ENCODE data around the gene TSPAN15. TPM values are rescaled to one million over a fixed set of nuclear protein-coding genes. Genes with fewer than 3 reads are reported as not detected.
"Not testable (repeated sequence)": the region's sequence is repeated elsewhere in the genome, so short reads cannot be mapped to it uniquely, and the experiment has no call there.

TSPAN15 gene
- total and polyA plus RNA-seq, 4 experiments from 2014 or later: 2.4 to 18.1 (median 9.4) TPM

- Histone ChIP-seq H3K4me3 (ENCODE audit: low read length in 2 of 2) (no peak overlapping the region), H3K27ac (ENCODE audit: low read depth, low read length) (no peak overlapping the region), H3K9me3 (ENCODE audit: control insufficient read depth in 1 of 2, low read length in 2 of 2) (no peaks in the 10 kb centered on the region), H3K4me1 (ENCODE audit: insufficient read depth, low read length) (no peaks in the 10 kb centered on the region), H3K36me3 (ENCODE audit: insufficient read depth, low read length) (no peaks in the 10 kb centered on the region), H3K27me3 (ENCODE audit: insufficient read depth, low read length) (no peaks in the 10 kb centered on the region)
- H3K27ac Mint-ChIP-seq: peak overlapping the region in 1 of 7 donors; percentile 48
- H3K4me1 Mint-ChIP-seq: peaks cover 0 to 4% (median 2%) of the 10 kb centered on the region in 4 donors
- no peak overlapping the region for H3K4me3 Mint-ChIP-seq
- intact Hi-C loops (cut with micrococcal nuclease): no loop called here
- no peak for DNase-seq
- ChIA-PET CTCF (ENCODE audit: partially characterized antibody) (interaction anchor here (1.5 kb wide), 1 partner anchor 13 kb away, joined by 3 read pairs; no protein-coding TSS in a partner anchor), POLR2A (ENCODE audit: partially characterized antibody) (no interaction called here)
- H3K27me3 Mint-ChIP-seq: no peaks in the 10 kb centered on the region
- no peaks in the 10 kb centered on the region for H3K9me3 Mint-ChIP-seq
- peaks cover 2 to 11% of the 10 kb centered on the region in 2 donors for H3K36me3 Mint-ChIP-seq
Measured at GRCh38 chr10:69481811-69482524, 30.7 kb downstream of the TSPAN15 start.

GRCh38 chr10:69483963-69484362, 32.7 kb downstream of the TSPAN15 start:
- intact Hi-C loops (cut with micrococcal nuclease): no loop called here
- POLR2A ChIA-PET (ENCODE audit: partially characterized antibody): interaction anchor here (1.3 kb wide), 1 partner anchor 58 kb away, joined by 3 read pairs; no protein-coding TSS in a partner anchor
- H3K4me3 Mint-ChIP-seq: no peak overlapping the region
- H3K9me3 Mint-ChIP-seq: peaks cover 0 to 14% (median 10%) of the 10 kb centered on the region in 8 donors
- H3K4me3 ChIP-seq (ENCODE audit: low read length in 2 of 2): no peak overlapping the region
- no peaks in the 10 kb centered on the region for H3K27me3 Mint-ChIP-seq
- peak overlapping the region in 2 of 7 donors; percentile 62 to 82 for H3K27ac Mint-ChIP-seq
- H3K36me3 Mint-ChIP-seq: peaks cover 11 to 28% of the 10 kb centered on the region in 2 donors
- H3K27ac ChIP-seq (ENCODE audit: low read depth, low read length): no peak overlapping the region
- no peaks in the 10 kb centered on the region for H3K27me3 ChIP-seq (ENCODE audit: insufficient read depth, low read length)
- H3K9me3 ChIP-seq (ENCODE audit: control insufficient read depth in 1 of 2, low read length in 2 of 2): no peaks in the 10 kb centered on the region
- no peaks in the 10 kb centered on the region for H3K4me1 ChIP-seq (ENCODE audit: insufficient read depth, low read length)
- CTCF ChIA-PET (ENCODE audit: partially characterized antibody): interaction anchor here (1.7 to 2.4 kb wide), 2 partner anchors 31 to 34 kb away, joined by 4 to 9 read pairs; no protein-coding TSS in a partner anchor
- no peaks in the 10 kb centered on the region for H3K36me3 ChIP-seq (ENCODE audit: insufficient read depth, low read length)
- peaks cover 0 to 4% (median 2%) of the 10 kb centered on the region in 4 donors for H3K4me1 Mint-ChIP-seq
- no peak for DNase-seq

GRCh38 chr10:69484736-69485135, 33.5 kb downstream of the TSPAN15 start:
- Histone ChIP-seq H3K27me3 (ENCODE audit: insufficient read depth, low read length) (no peaks in the 10 kb centered on the region), H3K9me3 (ENCODE audit: control insufficient read depth in 1 of 2, low read length in 2 of 2) (no peaks in the 10 kb centered on the region), H3K4me3 (ENCODE audit: low read length in 2 of 2) (no peak overlapping the region), H3K36me3 (ENCODE audit: insufficient read depth, low read length) (no peaks in the 10 kb centered on the region), H3K4me1 (ENCODE audit: insufficient read depth, low read length) (no peaks in the 10 kb centered on the region), H3K27ac (ENCODE audit: low read depth, low read length) (no peak overlapping the region)
- Mint-ChIP-seq H3K4me3 (no peak overlapping the region), H3K27ac (peak overlapping the region in 1 of 7 donors; percentile 25), H3K27me3 (no peaks in the 10 kb centered on the region), H3K36me3 (peaks cover 11 to 28% of the 10 kb centered on the region in 2 donors), H3K4me1 (peaks cover 0 to 4% (median 2%) of the 10 kb centered on the region in 4 donors), H3K9me3 (peaks cover 0 to 17% (median 11%) of the 10 kb centered on the region in 8 donors)
- no peak for DNase-seq
- intact Hi-C loops (cut with micrococcal nuclease): no loop called here
- CTCF ChIA-PET (ENCODE audit: partially characterized antibody): interaction anchor here (1.1 to 2.4 kb wide), 3 partner anchors 20 to 35 kb away, joined by 3 to 9 read pairs (median 4); no protein-coding TSS in a partner anchor
- POLR2A ChIA-PET (ENCODE audit: partially characterized antibody): interaction anchor here (0.6 to 1.3 kb wide), 2 partner anchors 59 to 213 kb away, joined by 3 read pairs; no protein-coding TSS in a partner anchor

- H3K27ac Mint-ChIP-seq: peak overlapping the region in 1 of 7 donors; percentile 79
- no peaks in the 10 kb centered on the region for H3K36me3 ChIP-seq (ENCODE audit: insufficient read depth, low read length)
- no peak overlapping the region for H3K27ac ChIP-seq (ENCODE audit: low read depth, low read length)
- ChIA-PET POLR2A (ENCODE audit: partially characterized antibody) (no interaction called here), CTCF (ENCODE audit: partially characterized antibody) (no interaction called here)
- no peak for DNase-seq
- H3K4me3 ChIP-seq (ENCODE audit: low read length in 2 of 2): no peak overlapping the region
- no peaks in the 10 kb centered on the region for H3K27me3 ChIP-seq (ENCODE audit: insufficient read depth, low read length)
- H3K27me3 Mint-ChIP-seq: no peaks in the 10 kb centered on the region
- H3K9me3 Mint-ChIP-seq: peaks cover 0 to 17% (median 11%) of the 10 kb centered on the region in 8 donors
- H3K4me1 Mint-ChIP-seq: no peaks in the 10 kb centered on the region
- H3K4me1 ChIP-seq (ENCODE audit: insufficient read depth, low read length): no peaks in the 10 kb centered on the region
- intact Hi-C loops (cut with micrococcal nuclease): no loop called here
- H3K4me3 Mint-ChIP-seq: no peak overlapping the region
- H3K9me3 ChIP-seq (ENCODE audit: control insufficient read depth in 1 of 2, low read length in 2 of 2): no peaks in the 10 kb centered on the region
- peaks cover 11 to 28% of the 10 kb centered on the region in 2 donors for H3K36me3 Mint-ChIP-seq
Measured at GRCh38 chr10:69486922-69487730, 35.9 kb downstream of the TSPAN15 start.

GRCh38 chr10:69488149-69488844, 37.0 kb downstream of the TSPAN15 start:
- H3K27ac Mint-ChIP-seq; H3K4me3 ChIP-seq (ENCODE audit: low read length in 2 of 2); H3K27me3 Mint-ChIP-seq; H3K4me3 Mint-ChIP-seq; H3K36me3 ChIP-seq (ENCODE audit: insufficient read depth, low read length); DNase-seq; H3K4me1 Mint-ChIP-seq; H3K27ac ChIP-seq (ENCODE audit: low read depth, low read length); intact Hi-C loops (cut with micrococcal nuclease); CTCF ChIA-PET (ENCODE audit: partially characterized antibody); H3K9me3 ChIP-seq (ENCODE audit: control insufficient read depth in 1 of 2, low read length in 2 of 2); POLR2A ChIA-PET (ENCODE audit: partially characterized antibody); H3K27me3 ChIP-seq (ENCODE audit: insufficient read depth, low read length); H3K4me1 ChIP-seq (ENCODE audit: insufficient read depth, low read length): not testable (repeated sequence)
- Mint-ChIP-seq H3K36me3 (peaks cover 11 to 28% of the 10 kb centered on the region in 2 donors), H3K9me3 (peaks cover 0 to 17% (median 11%) of the 10 kb centered on the region in 8 donors)

GRCh38 chr10:69488856-69489255, 37.6 kb downstream of the TSPAN15 start:
- H3K4me1 Mint-ChIP-seq; H3K4me3 Mint-ChIP-seq; H3K27ac ChIP-seq (ENCODE audit: low read depth, low read length); H3K27ac Mint-ChIP-seq; DNase-seq; H3K27me3 Mint-ChIP-seq; H3K27me3 ChIP-seq (ENCODE audit: insufficient read depth, low read length); CTCF ChIA-PET (ENCODE audit: partially characterized antibody); intact Hi-C loops (cut with micrococcal nuclease); H3K4me3 ChIP-seq (ENCODE audit: low read length in 2 of 2); H3K4me1 ChIP-seq (ENCODE audit: insufficient read depth, low read length); H3K36me3 ChIP-seq (ENCODE audit: insufficient read depth, low read length); H3K9me3 ChIP-seq (ENCODE audit: control insufficient read depth in 1 of 2, low read length in 2 of 2); POLR2A ChIA-PET (ENCODE audit: partially characterized antibody): not testable (repeated sequence)
- Mint-ChIP-seq H3K9me3 (peaks cover 0 to 17% (median 11%) of the 10 kb centered on the region in 8 donors), H3K36me3 (peaks cover 11 to 28% of the 10 kb centered on the region in 2 donors)
